Thyroid gland (tissue), 4 donors: Measurements from ENCODE around the gene PSMC3. TPM values are rescaled to one million over a fixed set of nuclear protein-coding genes. Genes with fewer than 3 reads are reported as not detected.

ENCODE experiments used
- DNase-seq, 2 donors: peaks; one replicate each; pipeline ENCODE4 v3.0.0-alpha.2; 2019
- H3K27ac ChIP-seq, 3 donors: fragments of 200-600 bp; sonication (generic); 1 replicate in 2 of 3; 2 replicates in 1 of 3; pipeline ENCODE4 v1.5.1; 2016 to 2019; ENCODE audit warnings: mild to moderate bottlenecking in 1 of 3, moderate library complexity in 1 of 3
- H3K27me3 ChIP-seq: fragments of 200-600 bp; sonication (generic); one replicate; pipeline ENCODE4 v1.5.1; 2019
- H3K36me3 ChIP-seq, 2 donors: fragments of 200-600 bp; sonication (generic); one replicate each; pipeline ENCODE4 v1.5.1; 2016 to 2019
- H3K4me1 ChIP-seq, 2 donors: fragments of 200-600 bp; sonication (generic); one replicate each; pipeline ENCODE4 v1.5.1; 2017 to 2019
- H3K4me3 ChIP-seq, 3 donors: fragments of 200-600 bp; sonication (generic); replicated peaks in 1 of 3; 1 replicate in 2 of 3; 2 replicates in 1 of 3; pipeline ENCODE4 v1.5.1; 2016; ENCODE audit warnings: mild to moderate bottlenecking in 1 of 3
- H3K9me3 ChIP-seq: fragments of 200-600 bp; sonication (generic); one replicate; pipeline ENCODE4 v1.5.1; 2017
- POLR2A ChIP-seq, 2 donors: fragments of 450-650 bp; IDR thresholded peaks; one replicate each; pipeline ENCODE4 v1.6.1; 2017; ENCODE audit warnings: antibody characterized with exemption in 2 of 2, mild to moderate bottlenecking in 2 of 2, moderate library complexity in 1 of 2
- WGBS, 2 donors: methylation state at CpG; one replicate each; pipeline ENCODE4 v1.1.5; 2017; 5-methylcytosine and 5-hydroxymethylcytosine counted together
- intact Hi-C: fragments of 100-400 bp; cut with DNase I; formaldehyde crosslinking; loops from one replicate; pipeline ENCODE4 v1.15.1; 2023
- total RNA-seq, 4 donors: library from RNA; depleted of rRNA; stranded (reverse); fragments of >200 nt; gene quantifications; one replicate each; pipeline ENCODE4 v1.2.3, GENCODE V29; 2016
- TF ChIP-seq, protein P1 (sequence below), 6 experiments: fragments of 200-600 bp in 3 of 6; fragments of 450-650 bp in 3 of 6; sonication (generic) in 3 of 6; IDR thresholded peaks; one replicate each; pipeline ENCODE4 v1.5.1; 2016 to 2019; ENCODE audit warnings: antibody characterized with exemption in 6 of 6, mild to moderate bottlenecking in 2 of 6, inconsistent platforms in 1 of 6, moderate library complexity in 1 of 6

The PSMC3 gene
- total RNA-seq, 4 donors from 2014 or later, result 92.7 to 240 (median 123) TPM

- Histone ChIP-seq H3K27me3 (no peaks in the 10 kb centered on the region), H3K4me3 (no peak overlapping the region), H3K9me3 (no peaks in the 10 kb centered on the region), H3K36me3 (no peaks in the 10 kb centered on the region), H3K4me1 (peaks cover 19 to 28% of the 10 kb centered on the region in 2 donors), H3K27ac (peak overlapping the region in 2 of 3 donors; percentile 20 to 60)
- TF ChIP-seq POLR2A (IDR thresholded peaks at IDR 0.05), result no peak
- TF ChIP-seq, protein P1, sequence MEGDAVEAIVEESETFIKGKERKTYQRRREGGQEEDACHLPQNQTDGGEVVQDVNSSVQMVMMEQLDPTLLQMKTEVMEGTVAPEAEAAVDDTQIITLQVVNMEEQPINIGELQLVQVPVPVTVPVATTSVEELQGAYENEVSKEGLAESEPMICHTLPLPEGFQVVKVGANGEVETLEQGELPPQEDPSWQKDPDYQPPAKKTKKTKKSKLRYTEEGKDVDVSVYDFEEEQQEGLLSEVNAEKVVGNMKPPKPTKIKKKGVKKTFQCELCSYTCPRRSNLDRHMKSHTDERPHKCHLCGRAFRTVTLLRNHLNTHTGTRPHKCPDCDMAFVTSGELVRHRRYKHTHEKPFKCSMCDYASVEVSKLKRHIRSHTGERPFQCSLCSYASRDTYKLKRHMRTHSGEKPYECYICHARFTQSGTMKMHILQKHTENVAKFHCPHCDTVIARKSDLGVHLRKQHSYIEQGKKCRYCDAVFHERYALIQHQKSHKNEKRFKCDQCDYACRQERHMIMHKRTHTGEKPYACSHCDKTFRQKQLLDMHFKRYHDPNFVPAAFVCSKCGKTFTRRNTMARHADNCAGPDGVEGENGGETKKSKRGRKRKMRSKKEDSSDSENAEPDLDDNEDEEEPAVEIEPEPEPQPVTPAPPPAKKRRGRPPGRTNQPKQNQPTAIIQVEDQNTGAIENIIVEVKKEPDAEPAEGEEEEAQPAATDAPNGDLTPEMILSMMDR (IDR thresholded peaks at IDR 0.05), result no peak
- WGBS, 2 donors, result 92 to 95% methylated on average over 5 of the region's 5 CpGs
- no peak for DNase-seq
- intact Hi-C loops, result no loop called here
These were observed 48.6 kb downstream of the PSMC3 start for GRCh38 chr11:47377571-47378009.

- peak; percentile 75 to 78 for DNase-seq
- Histone ChIP-seq H3K9me3 (no peaks in the 10 kb centered on the region), H3K4me1 (peaks cover 19 to 28% of the 10 kb centered on the region in 2 donors), H3K36me3 (no peaks in the 10 kb centered on the region), H3K27me3 (no peaks in the 10 kb centered on the region), H3K27ac (peak overlapping the region; percentile 60 to 81 (median 75)), H3K4me3 (peak overlapping the region in 1 of 3 donors; percentile 6)
- WGBS, 2 donors, result 56 to 63% methylated on average over 7 to 10 of the region's 14 CpGs
- TF ChIP-seq POLR2A (IDR thresholded peaks at IDR 0.05), result no peak
- TF ChIP-seq, protein P1 (IDR thresholded peaks at IDR 0.05), result no peak
- intact Hi-C loops, result no loop called here
These were observed 49.5 kb downstream of the PSMC3 start for GRCh38 chr11:47376525-47377371.

GRCh38 chr11:47376107-47376524 lies 50.1 kb downstream of the PSMC3 start:
- intact Hi-C loops, result no loop called here

GRCh38 chr11:47375546-47376085 lies 50.6 kb downstream of the PSMC3 start:
- intact Hi-C loops, result no loop called here
- no peak for DNase-seq
- Histone ChIP-seq H3K4me3 (no peak overlapping the region), H3K36me3 (no peaks in the 10 kb centered on the region), H3K27ac (peak overlapping the region; percentile 46 to 75 (median 67)), H3K4me1 (peaks cover 19 to 28% of the 10 kb centered on the region in 2 donors), H3K9me3 (no peaks in the 10 kb centered on the region), H3K27me3 (no peaks in the 10 kb centered on the region)
- TF ChIP-seq, protein P1 (IDR thresholded peaks at IDR 0.05), result no peak
- no peak for TF ChIP-seq POLR2A (IDR thresholded peaks at IDR 0.05)
- WGBS, 2 donors, result 78 to 92% methylated on average over 8 to 12 of the region's 13 CpGs

More at GRCh38 chr11:47376107-47376524, 50.1 kb downstream of the PSMC3 start:
- Histone ChIP-seq H3K27ac (peak overlapping the region; percentile 67 to 81 (median 75)), H3K9me3 (no peaks in the 10 kb centered on the region), H3K4me3 (no peak overlapping the region), H3K27me3 (no peaks in the 10 kb centered on the region), H3K4me1 (peaks cover 19 to 28% of the 10 kb centered on the region in 2 donors), H3K36me3 (no peaks in the 10 kb centered on the region)
- WGBS, 2 donors, result 38 to 40% methylated on average over 8 of the region's 8 CpGs
- DNase-seq, result peak; percentile 89
- no peak for TF ChIP-seq POLR2A (IDR thresholded peaks at IDR 0.05)
- TF ChIP-seq, protein P1 (IDR thresholded peaks at IDR 0.05), result no peak

- no peaks in the 10 kb centered on the region for H3K27me3 ChIP-seq
- H3K4me3 ChIP-seq, result no peak overlapping the region
- H3K4me1 ChIP-seq, result peaks cover 19 to 28% of the 10 kb centered on the region in 2 donors
- H3K9me3 ChIP-seq, result no peaks in the 10 kb centered on the region
- no peak for DNase-seq
- no peak for TF ChIP-seq POLR2A (IDR thresholded peaks at IDR 0.05)
- intact Hi-C loops, result no loop called here
- WGBS, 2 donors, result 86 to 90% methylated on average over 8 of the region's 8 CpGs
- H3K36me3 ChIP-seq, result no peaks in the 10 kb centered on the region
- H3K27ac ChIP-seq, result no peak overlapping the region
These were observed 51.2 kb downstream of the PSMC3 start for GRCh38 chr11:47375020-47375419.
